ENCODE measurements around the gene PROCA1.
"Not testable (repeated sequence)": the region's sequence is repeated elsewhere in the genome, so short reads cannot be mapped to it uniquely, and the experiment has no call there.

The PROCA1 gene

GRCh38 chr17:28689011-28689410 is 22.7 kb downstream of the PROCA1 start:
- Mint-ChIP-seq H3K4me1 (no peaks in the 10 kb centered on the region), H3K27ac (no peak overlapping the region), H3K36me3 (peaks cover 72% of the 10 kb centered on the region), H3K9me3 (no peaks in the 10 kb centered on the region), H3K4me3 (no peak overlapping the region), H3K27me3 (no peaks in the 10 kb centered on the region)
- ATAC-seq, result no peak

- no peak for ATAC-seq
- H3K4me3 Mint-ChIP-seq, result no peak overlapping the region
- H3K9me3 Mint-ChIP-seq, result no peaks in the 10 kb centered on the region
- no peaks in the 10 kb centered on the region for H3K4me1 Mint-ChIP-seq
- no peaks in the 10 kb centered on the region for H3K27me3 Mint-ChIP-seq
- no peak overlapping the region for H3K27ac Mint-ChIP-seq
- H3K36me3 Mint-ChIP-seq, result peaks cover 71% of the 10 kb centered on the region
These were observed 23.2 kb downstream of the PROCA1 start for GRCh38 chr17:28688481-28688880.

- peaks cover 88% of the 10 kb centered on the region for H3K36me3 Mint-ChIP-seq
- H3K27me3 Mint-ChIP-seq, result no peaks in the 10 kb centered on the region
- ATAC-seq, result no peak
- no peak overlapping the region for H3K27ac Mint-ChIP-seq
- H3K4me3 Mint-ChIP-seq, result no peak overlapping the region
- H3K4me1 Mint-ChIP-seq, result no peaks in the 10 kb centered on the region
- no peaks in the 10 kb centered on the region for H3K9me3 Mint-ChIP-seq
These were observed 25.4 kb downstream of the PROCA1 start for GRCh38 chr17:28686296-28686695.

GRCh38 chr17:28685366-28685765 is 26.3 kb downstream of the PROCA1 start:
- ATAC-seq, result no peak
- Mint-ChIP-seq H3K9me3 (no peaks in the 10 kb centered on the region), H3K27ac (no peak overlapping the region), H3K27me3 (no peaks in the 10 kb centered on the region), H3K4me3 (no peak overlapping the region), H3K4me1 (no peaks in the 10 kb centered on the region), H3K36me3 (peaks cover 85% of the 10 kb centered on the region)

GRCh38 chr17:28684963-28685362 is 26.7 kb downstream of the PROCA1 start:
- no peak overlapping the region for H3K4me3 Mint-ChIP-seq
- no peak for ATAC-seq
- no peaks in the 10 kb centered on the region for H3K27me3 Mint-ChIP-seq
- H3K36me3 Mint-ChIP-seq, result peaks cover 81% of the 10 kb centered on the region
- no peaks in the 10 kb centered on the region for H3K4me1 Mint-ChIP-seq
- no peaks in the 10 kb centered on the region for H3K9me3 Mint-ChIP-seq
- no peak overlapping the region for H3K27ac Mint-ChIP-seq

- H3K4me1 Mint-ChIP-seq, result no peaks in the 10 kb centered on the region
These were observed 29.0 kb downstream of the PROCA1 start for GRCh38 chr17:28682655-28683054.

GRCh38 chr17:28675980-28676379 is 35.7 kb downstream of the PROCA1 start:
- ATAC-seq, result no peak
- H3K27ac Mint-ChIP-seq, result no peak overlapping the region
- H3K36me3 Mint-ChIP-seq, result peaks cover 60% of the 10 kb centered on the region
- H3K27me3 Mint-ChIP-seq, result no peaks in the 10 kb centered on the region
- H3K4me1 Mint-ChIP-seq, result no peaks in the 10 kb centered on the region
- no peak overlapping the region for H3K4me3 Mint-ChIP-seq
- H3K9me3 Mint-ChIP-seq, result no peaks in the 10 kb centered on the region

More at GRCh38 chr17:28682655-28683054, 29.0 kb downstream of the PROCA1 start:
- Mint-ChIP-seq H3K27me3 (no peaks in the 10 kb centered on the region), H3K4me3 (no peak overlapping the region), H3K36me3 (peaks cover 66% of the 10 kb centered on the region), H3K27ac (no peak overlapping the region), H3K9me3 (no peaks in the 10 kb centered on the region)
- no peak for ATAC-seq

GRCh38 chr17:28675490-28675889 is 36.2 kb downstream of the PROCA1 start:
- H3K4me3 Mint-ChIP-seq, result no peak overlapping the region
- no peaks in the 10 kb centered on the region for H3K9me3 Mint-ChIP-seq
- H3K36me3 Mint-ChIP-seq, result peaks cover 59% of the 10 kb centered on the region
- no peak for ATAC-seq
- H3K27ac Mint-ChIP-seq, result no peak overlapping the region
- no peaks in the 10 kb centered on the region for H3K27me3 Mint-ChIP-seq
- H3K4me1 Mint-ChIP-seq, result no peaks in the 10 kb centered on the region

GRCh38 chr17:28669918-28670317 is 41.8 kb downstream of the PROCA1 start:
- Mint-ChIP-seq H3K27ac (no peak overlapping the region), H3K4me3 (no peak overlapping the region), H3K9me3 (no peaks in the 10 kb centered on the region), H3K4me1 (peaks cover 23% of the 10 kb centered on the region), H3K27me3 (no peaks in the 10 kb centered on the region), H3K36me3 (peaks cover 53% of the 10 kb centered on the region)
- no peak for ATAC-seq

GRCh38 chr17:28667870-28668269 is 43.8 kb downstream of the PROCA1 start:
- no peak overlapping the region for H3K4me3 Mint-ChIP-seq
- peaks cover 43% of the 10 kb centered on the region for H3K36me3 Mint-ChIP-seq
- no peak overlapping the region for H3K27ac Mint-ChIP-seq
- ATAC-seq, result no peak
- no peaks in the 10 kb centered on the region for H3K27me3 Mint-ChIP-seq
- no peaks in the 10 kb centered on the region for H3K9me3 Mint-ChIP-seq
- peaks cover 44% of the 10 kb centered on the region for H3K4me1 Mint-ChIP-seq

- Mint-ChIP-seq H3K27ac (no peak overlapping the region), H3K27me3 (no peaks in the 10 kb centered on the region), H3K36me3 (peaks cover 31% of the 10 kb centered on the region), H3K4me1 (peaks cover 49% of the 10 kb centered on the region), H3K4me3 (no peak overlapping the region), H3K9me3 (no peaks in the 10 kb centered on the region)
- ATAC-seq, result no peak
These were observed 45.7 kb downstream of the PROCA1 start for GRCh38 chr17:28665994-28666393.

- H3K4me3 Mint-ChIP-seq, result peak overlapping the region; percentile 96
- H3K9me3 Mint-ChIP-seq, result no peaks in the 10 kb centered on the region
- H3K27me3 Mint-ChIP-seq, result no peaks in the 10 kb centered on the region
- peaks cover 43% of the 10 kb centered on the region for H3K36me3 Mint-ChIP-seq
- H3K27ac Mint-ChIP-seq, result peak overlapping the region; percentile 99
- peaks cover 64% of the 10 kb centered on the region for H3K4me1 Mint-ChIP-seq
- no peak for ATAC-seq
These were observed 48.0 kb downstream of the PROCA1 start for GRCh38 chr17:28663723-28664122.

- Mint-ChIP-seq H3K4me3 (peak overlapping the region; percentile 96), H3K9me3 (no peaks in the 10 kb centered on the region), H3K27ac (peak overlapping the region; percentile 99), H3K4me1 (peaks cover 60% of the 10 kb centered on the region), H3K36me3 (peaks cover 45% of the 10 kb centered on the region), H3K27me3 (no peaks in the 10 kb centered on the region)
- no peak for ATAC-seq
These were observed 49.2 kb downstream of the PROCA1 start for GRCh38 chr17:28662527-28662829.

- Mint-ChIP-seq H3K4me1 (peaks cover 58% of the 10 kb centered on the region), H3K9me3 (no peaks in the 10 kb centered on the region), H3K27ac (peak within 1 kb of the TSS; percentile 99), H3K36me3 (peaks cover 44% of the 10 kb centered on the region), H3K27me3 (no peaks in the 10 kb centered on the region), H3K4me3 (peak within 1 kb of the TSS; percentile 96)
- peak; percentile 94 for ATAC-seq
These were observed 49.8 kb downstream of the PROCA1 start, which contains the start of the genes SDF2 and SUPT6H for GRCh38 chr17:28661635-28662526. Gene SDF2 (minus strand): TSS chr17:28661906. CDS start chr17:28661876, 30 bp downstream. Gene SUPT6H (plus strand): TSS chr17:28662205. CDS start chr17:28673402, 11,197 bp downstream.

GRCh38 chr17:28659497-28659881 is 52.2 kb downstream of the PROCA1 start:
- not testable (repeated sequence) for H3K9me3 Mint-ChIP-seq, ATAC-seq, H3K27me3 Mint-ChIP-seq, H3K4me3 Mint-ChIP-seq
- Mint-ChIP-seq H3K27ac (peak overlapping the region; percentile 5), H3K36me3 (peaks cover 43% of the 10 kb centered on the region), H3K4me1 (peaks cover 51% of the 10 kb centered on the region)

Data from stimulated activated memory B cell treated with anti-CD40 and anti-IgM and Interleukin-4, amounts not matched to agents 10 μg/mL and 1 μg/mL and 100 μg/mL, for 72 hours (primary cell).